Neural progenitor cell (in vitro differentiated cells): ENCODE data around the gene C11orf86. TPM values are rescaled to one million over a fixed set of nuclear protein-coding genes. Genes with fewer than 3 reads are reported as not detected.

Source experiments
- DNase-seq: peaks from one replicate; pipeline ENCODE4 v3.0.0-alpha.2; 2016; ENCODE audit warnings: low spot score
- H2AFZ ChIP-seq: fragments of 200-600 bp; sonication (generic); replicated peaks from 2 replicates; pipeline ENCODE4 v1.6.1; 2016; ENCODE audit warnings: antibody characterized with exemption
- H3F3A ChIP-seq: fragments of 200-600 bp; sonication (generic); 2 replicates; pipeline ENCODE4 v1.6.1; 2016; ENCODE audit warnings: antibody characterized with exemption, low read depth
- H3K27ac ChIP-seq: fragments of 200-600 bp; sonication (generic); 2 replicates; pipeline ENCODE4 v1.5.1; 2016; ENCODE audit warnings: mild to moderate bottlenecking
- H3K27me3 ChIP-seq: fragments of 200-600 bp; sonication (generic); 2 replicates; pipeline ENCODE4 v1.6.1; 2016; ENCODE audit warnings: mild to moderate bottlenecking, moderate library complexity
- H3K36me3 ChIP-seq: fragments of 200-600 bp; sonication (generic); 2 replicates; pipeline ENCODE4 v1.5.1; 2016
- H3K4me1 ChIP-seq: fragments of 200-600 bp; sonication (generic); 2 replicates; pipeline ENCODE4 v1.6.1; 2016; ENCODE audit warnings: mixed run types
- H3K4me2 ChIP-seq: fragments of 200-600 bp; sonication (generic); 2 replicates; pipeline ENCODE4 v1.6.1; 2016
- H3K4me3 ChIP-seq: fragments of 200-600 bp; sonication (generic); 2 replicates; pipeline ENCODE4 v1.5.1; 2016
- H3K79me2 ChIP-seq: fragments of 200-600 bp; sonication (generic); 2 replicates; pipeline ENCODE4 v1.6.1; 2016; ENCODE audit warnings: low read depth
- H3K9ac ChIP-seq: fragments of 200-600 bp; sonication (generic); 2 replicates; pipeline ENCODE4 v1.6.1; 2016
- H3K9me3 ChIP-seq: fragments of 200-600 bp; sonication (generic); 2 replicates; pipeline ENCODE4 v1.5.1; 2016; ENCODE audit warnings: low read depth
- H4K20me1 ChIP-seq: fragments of 200-600 bp; sonication (generic); 2 replicates; pipeline ENCODE4 v1.6.1; 2016; ENCODE audit warnings: low read depth
- H3K27ac Mint-ChIP-seq: 3 replicates; pipeline ENCODE4 v1.8.0; 2021; ENCODE audit warnings: mixed read lengths
- H3K27me3 Mint-ChIP-seq: 2 replicates; pipeline ENCODE4 v1.8.0; 2022; ENCODE audit warnings: low read depth, mild to moderate bottlenecking, inconsistent platforms, moderate library complexity, mixed read lengths; ENCODE audit not compliant: insufficient read depth
- H3K36me3 Mint-ChIP-seq: 3 replicates; pipeline ENCODE4 v1.8.0; 2021; ENCODE audit warnings: mixed read lengths
- H3K4me1 Mint-ChIP-seq: 3 replicates; pipeline ENCODE4 v1.8.0; 2021; ENCODE audit warnings: mixed read lengths
- H3K4me3 Mint-ChIP-seq: 3 replicates; pipeline ENCODE4 v1.8.0; 2021; ENCODE audit warnings: mild to moderate bottlenecking, moderate library complexity, mixed read lengths
- H3K9me3 Mint-ChIP-seq: 3 replicates; pipeline ENCODE4 v1.8.0; 2020; ENCODE audit warnings: mixed read lengths
- CTCF ChIP-seq: fragments of 200-600 bp; sonication (generic); IDR thresholded peaks from 2 replicates; pipeline ENCODE4 v1.5.1; 2017; ENCODE audit warnings: antibody characterized with exemption, mild to moderate bottlenecking
- EZH2 ChIP-seq: fragments of 200-600 bp; sonication (generic); IDR thresholded peaks from 2 replicates; pipeline ENCODE4 v1.6.1; 2017; ENCODE audit warnings: antibody characterized with exemption, mild to moderate bottlenecking, moderate library complexity
- EZH2phosphoT487 ChIP-seq: fragments of 200-600 bp; sonication (generic); IDR thresholded peaks from 2 replicates; pipeline ENCODE4 v1.6.1; 2017; ENCODE audit warnings: antibody characterized with exemption
- total RNA-seq: library from RNA; depleted of rRNA; stranded (reverse); fragments of >200 nt; gene quantifications from 2 replicates; pipeline ENCODE4 v1.2.3, GENCODE V29; 2015; ENCODE audit warnings: low replicate concordance

Gene C11orf86
- total RNA-seq, 1 donor from 2014 or later = not detected

DNA sequence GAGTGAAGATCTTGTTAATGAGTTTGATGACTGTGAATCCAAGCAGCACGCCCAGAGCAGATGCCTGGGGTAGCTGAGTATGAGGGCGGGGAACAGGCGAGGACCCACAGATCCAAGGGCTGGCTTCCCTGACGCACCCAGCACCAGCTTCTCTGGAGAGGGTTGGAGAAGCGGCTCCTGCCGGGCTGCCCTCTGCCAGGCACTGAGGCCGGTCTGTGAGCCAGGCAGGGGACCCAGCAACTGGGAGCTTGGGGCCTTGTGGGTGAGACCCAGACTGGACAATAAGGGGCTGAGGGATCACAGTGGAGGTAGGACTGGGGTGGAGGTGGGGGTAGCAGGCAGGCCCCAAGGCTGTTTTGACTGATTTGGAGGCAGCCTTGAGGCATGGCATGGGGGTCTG is 39.2 kb downstream of the C11orf86 start:
- Mint-ChIP-seq H3K4me1 (peaks cover 13% of the 10 kb centered on the region), H3K36me3 (no peaks in the 10 kb centered on the region), H3K4me3 (peak overlapping the region; percentile 15), H3K27ac (peak overlapping the region; percentile 29), H3K27me3 (peaks cover 11% of the 10 kb centered on the region), H3K9me3 (no peaks in the 10 kb centered on the region)
- Histone ChIP-seq H3K9ac (no peak overlapping the region), H4K20me1 (no peaks in the 10 kb centered on the region), H3K27ac (no peak overlapping the region), H3K4me3 (no peak overlapping the region), H3F3A (no peaks in the 10 kb centered on the region), H3K4me1 (no peaks in the 10 kb centered on the region), H3K36me3 (no peaks in the 10 kb centered on the region), H3K79me2 (no peaks in the 10 kb centered on the region), H3K27me3 (no peaks in the 10 kb centered on the region), H3K9me3 (no peaks in the 10 kb centered on the region), H3K4me2 (no peak overlapping the region), H2AFZ (no peak overlapping the region)
- DNase-seq = no peak
- no peak for TF ChIP-seq CTCF

DNA sequence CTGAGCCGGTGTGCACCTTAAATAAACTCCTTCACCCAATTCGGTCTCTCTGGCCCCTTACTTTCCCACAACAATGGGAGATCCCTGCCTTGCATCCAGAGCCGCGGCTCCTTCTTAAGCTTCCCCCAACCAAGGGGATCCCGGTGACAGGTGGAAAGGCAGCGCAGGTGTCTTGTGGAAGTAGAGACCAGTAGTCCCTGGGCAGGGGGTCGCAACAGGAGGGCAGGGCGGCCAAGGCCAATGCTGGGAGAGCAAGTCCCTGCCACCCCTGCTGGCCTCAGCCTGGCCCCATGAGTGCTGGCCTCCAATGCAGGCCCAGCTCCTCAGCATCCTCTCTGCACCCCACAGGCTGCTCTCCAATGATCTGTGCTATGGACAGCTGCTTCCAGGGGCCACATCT is 39.9 kb downstream of the C11orf86 start:
- Mint-ChIP-seq H3K36me3 (no peaks in the 10 kb centered on the region), H3K27ac (no peak overlapping the region), H3K4me3 (no peak overlapping the region), H3K4me1 (peaks cover 11% of the 10 kb centered on the region), H3K27me3 (peaks cover 11% of the 10 kb centered on the region), H3K9me3 (no peaks in the 10 kb centered on the region)
- no peaks in the 10 kb centered on the region for H3K9me3 ChIP-seq
- TF ChIP-seq EZH2 (no peak), CTCF (no peak), EZH2phosphoT487 (no peak)
- H3K27me3 ChIP-seq = no peaks in the 10 kb centered on the region
- no peak overlapping the region for H3K27ac ChIP-seq
- H3K36me3 ChIP-seq = no peaks in the 10 kb centered on the region
- no peak overlapping the region for H2AFZ ChIP-seq
- no peak overlapping the region for H3K9ac ChIP-seq
- DNase-seq = no peak
- H3F3A ChIP-seq = no peaks in the 10 kb centered on the region
- H3K4me3 ChIP-seq = no peak overlapping the region
- no peak overlapping the region for H3K4me2 ChIP-seq
- H3K79me2 ChIP-seq = no peaks in the 10 kb centered on the region
- no peaks in the 10 kb centered on the region for H3K4me1 ChIP-seq
- no peaks in the 10 kb centered on the region for H4K20me1 ChIP-seq

DNA sequence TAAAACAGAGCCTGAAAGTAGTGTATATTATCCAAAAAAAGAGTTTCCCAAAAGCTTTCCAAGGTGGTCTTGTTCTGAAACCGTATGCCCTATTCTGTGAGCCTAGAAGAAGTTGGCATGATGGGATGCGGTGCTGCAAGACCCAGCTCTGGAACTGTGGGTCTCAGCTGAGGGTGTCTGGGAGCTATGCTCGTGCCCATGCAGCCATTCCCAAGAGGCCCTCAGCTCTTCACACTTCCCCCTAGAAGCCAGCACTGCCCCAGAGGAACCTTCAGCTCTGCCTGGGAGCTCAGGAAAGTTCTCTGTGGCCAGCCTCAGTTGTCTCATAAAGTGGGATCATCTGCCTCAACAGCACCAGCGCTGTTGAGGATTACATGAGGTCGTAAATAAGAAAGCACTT is 41.4 kb downstream of the C11orf86 start:
- no peaks in the 10 kb centered on the region for H4K20me1 ChIP-seq
- H3K4me3 ChIP-seq = no peak overlapping the region
- H3K27ac ChIP-seq = no peak overlapping the region
- no peaks in the 10 kb centered on the region for H3K4me1 ChIP-seq
- no peaks in the 10 kb centered on the region for H3K9me3 ChIP-seq
- no peaks in the 10 kb centered on the region for H3K9me3 Mint-ChIP-seq
- H3K4me1 Mint-ChIP-seq = peaks cover 11% of the 10 kb centered on the region
- H3K4me3 Mint-ChIP-seq = no peak overlapping the region
- DNase-seq = no peak
- peaks cover 18% of the 10 kb centered on the region for H3K27me3 Mint-ChIP-seq
- H2AFZ ChIP-seq = no peak overlapping the region
- H3K36me3 ChIP-seq = no peaks in the 10 kb centered on the region
- peaks cover 5% of the 10 kb centered on the region for H3K27me3 ChIP-seq
- H3K4me2 ChIP-seq = no peak overlapping the region
- TF ChIP-seq EZH2 (no peak), CTCF (no peak), EZH2phosphoT487 (no peak)
- no peaks in the 10 kb centered on the region for H3F3A ChIP-seq
- H3K27ac Mint-ChIP-seq = no peak overlapping the region
- H3K36me3 Mint-ChIP-seq = no peaks in the 10 kb centered on the region
- H3K79me2 ChIP-seq = no peaks in the 10 kb centered on the region
- H3K9ac ChIP-seq = no peak overlapping the region

GRCh38 chr11:67020949-67021348 is 45.8 kb downstream of the C11orf86 start:
- no peak for DNase-seq
- H4K20me1 ChIP-seq = peaks cover 13% of the 10 kb centered on the region
- H3K9me3 ChIP-seq = no peaks in the 10 kb centered on the region
- no peak overlapping the region for H3K27ac ChIP-seq
- peaks cover 5% of the 10 kb centered on the region for H3K4me1 Mint-ChIP-seq
- peaks cover 9% of the 10 kb centered on the region for H3K4me1 ChIP-seq
- H3K4me3 ChIP-seq = no peak overlapping the region
- no peak overlapping the region for H3K27ac Mint-ChIP-seq
- H3K36me3 ChIP-seq = no peaks in the 10 kb centered on the region
- peaks cover 49% of the 10 kb centered on the region for H3K27me3 ChIP-seq
- TF ChIP-seq CTCF (no peak), EZH2phosphoT487 (no peak), EZH2 (no peak)
- H3K27me3 Mint-ChIP-seq = peaks cover 42% of the 10 kb centered on the region
- H3F3A ChIP-seq = peaks cover 6% of the 10 kb centered on the region
- H2AFZ ChIP-seq = no peak overlapping the region
- no peaks in the 10 kb centered on the region for H3K79me2 ChIP-seq
- H3K9me3 Mint-ChIP-seq = no peaks in the 10 kb centered on the region
- H3K9ac ChIP-seq = no peak overlapping the region
- no peaks in the 10 kb centered on the region for H3K36me3 Mint-ChIP-seq
- H3K4me2 ChIP-seq = no peak overlapping the region
- no peak overlapping the region for H3K4me3 Mint-ChIP-seq
